Left ventricle myocardium inferior (tissue), 1 donor: ENCODE data around the gene SLC12A7. TPM values are rescaled to one million over a fixed set of nuclear protein-coding genes. Genes with fewer than 3 reads are reported as not detected.

ENCODE experiments used
- DNase-seq: peaks from one replicate; pipeline ENCODE4 v3.0.0-alpha.2; 2020
- H3K27ac ChIP-seq: fragments of 200-600 bp; replicated peaks from 2 replicates; pipeline ENCODE4 v1.8.0; 2021
- H3K27me3 ChIP-seq: fragments of 200-600 bp; 2 replicates; pipeline ENCODE4 v1.8.0; 2021; ENCODE audit warnings: low read depth
- H3K36me3 ChIP-seq: fragments of 200-600 bp; 2 replicates; pipeline ENCODE4 v1.8.0; 2021
- H3K4me1 ChIP-seq: fragments of 200-600 bp; 2 replicates; pipeline ENCODE4 v1.8.0; 2021
- H3K4me3 ChIP-seq: fragments of 200-600 bp; 2 replicates; pipeline ENCODE4 v1.8.0; 2021; ENCODE audit warnings: mild to moderate bottlenecking, moderate library complexity
- H3K9me3 ChIP-seq: fragments of 200-600 bp; replicated peaks from 2 replicates; pipeline ENCODE4 v1.8.0; 2021
- CTCF ChIP-seq: fragments of 200-600 bp; IDR thresholded peaks from 2 replicates; pipeline ENCODE4 v1.8.0; 2021; ENCODE audit warnings: antibody characterized with exemption, mild to moderate bottlenecking, borderline replicate concordance
- intact Hi-C: fragments of 100-400 bp; cut with micrococcal nuclease; formaldehyde crosslinking; loops from one replicate; pipeline ENCODE4 v1.11.0; 2022
- total RNA-seq: library from RNA; stranded (reverse); fragmentation: NEBNext Ultra II Directional; extraction: Animal tissue kit (Norgen Biotek cat#: 25700); gene quantifications from one replicate; pipeline ENCODE4 v1.2.1, GENCODE V29; 2021
- donor health status: DM: no; HTN: yes; CAD: no; lungs with severe emphysema.

The SLC12A7 gene
- total RNA-seq, 1 donor from 2014 or later: 140 TPM

- Histone ChIP-seq H3K27ac (no peak overlapping the region), H3K4me1 (peaks cover 10% of the 10 kb centered on the region), H3K4me3 (no peak overlapping the region), H3K27me3 (no peaks in the 10 kb centered on the region), H3K9me3 (no peaks in the 10 kb centered on the region), H3K36me3 (peaks cover 67% of the 10 kb centered on the region)
- no peak for TF ChIP-seq CTCF
- intact Hi-C loops: no loop called here
- no peak for DNase-seq
Measured at GRCh38 chr5:1073239-1074102, 38.4 kb downstream of the SLC12A7 start.

- H3K27ac ChIP-seq: no peak overlapping the region
- intact Hi-C loops: no loop called here
- no peak for DNase-seq
Measured at GRCh38 chr5:1069720-1070088, 42.2 kb downstream of the SLC12A7 start.

GRCh38 chr5:1068895-1069719 is 42.8 kb downstream of the SLC12A7 start:
- intact Hi-C loops: no loop called here
- DNase-seq: no peak
- H3K36me3 ChIP-seq: peaks cover 59% of the 10 kb centered on the region

More at GRCh38 chr5:1069720-1070088, 42.2 kb downstream of the SLC12A7 start:
- Histone ChIP-seq H3K27me3 (no peaks in the 10 kb centered on the region), H3K36me3 (peaks cover 61% of the 10 kb centered on the region), H3K4me3 (no peak overlapping the region), H3K4me1 (peaks cover 24% of the 10 kb centered on the region), H3K9me3 (no peaks in the 10 kb centered on the region)
- no peak for TF ChIP-seq CTCF

GRCh38 chr5:1068204-1068894 is 43.5 kb downstream of the SLC12A7 start:
- Histone ChIP-seq H3K27ac (peak overlapping the region; percentile 57), H3K4me1 (peaks cover 24% of the 10 kb centered on the region), H3K27me3 (no peaks in the 10 kb centered on the region), H3K4me3 (no peak overlapping the region), H3K9me3 (no peaks in the 10 kb centered on the region), H3K36me3 (peaks cover 57% of the 10 kb centered on the region)
- intact Hi-C loops: no loop called here
- no peak for TF ChIP-seq CTCF
- peak; percentile 71 for DNase-seq

More at GRCh38 chr5:1068895-1069719, 42.8 kb downstream of the SLC12A7 start:
- H3K4me3 ChIP-seq: no peak overlapping the region
- TF ChIP-seq CTCF: no peak
- peaks cover 24% of the 10 kb centered on the region for H3K4me1 ChIP-seq
- no peaks in the 10 kb centered on the region for H3K9me3 ChIP-seq
- H3K27me3 ChIP-seq: no peaks in the 10 kb centered on the region
- H3K27ac ChIP-seq: peak overlapping the region; percentile 57
